Measurements from ENCODE around the gene STOX2.

DNA sequence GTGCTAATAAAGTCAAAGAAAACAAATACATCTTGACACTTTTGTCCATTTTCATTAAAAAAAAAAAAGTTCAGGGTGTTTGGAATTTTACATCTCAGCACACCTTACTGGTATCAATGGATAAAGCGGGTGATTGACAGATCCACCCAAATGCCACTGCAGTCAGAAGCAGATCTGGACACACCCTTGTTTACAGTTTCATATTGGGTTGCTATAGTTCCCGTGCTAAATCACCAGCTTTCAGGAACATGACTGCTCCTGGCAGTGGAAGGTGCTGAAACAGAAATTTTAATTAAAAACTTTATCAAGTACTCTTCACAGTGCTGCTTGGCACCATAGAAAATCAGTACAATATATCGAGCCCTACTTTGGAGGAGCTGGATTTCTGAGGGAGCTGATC, 116.3 kb downstream of the STOX2 start:
- TF ChIP-seq, protein P1, sequence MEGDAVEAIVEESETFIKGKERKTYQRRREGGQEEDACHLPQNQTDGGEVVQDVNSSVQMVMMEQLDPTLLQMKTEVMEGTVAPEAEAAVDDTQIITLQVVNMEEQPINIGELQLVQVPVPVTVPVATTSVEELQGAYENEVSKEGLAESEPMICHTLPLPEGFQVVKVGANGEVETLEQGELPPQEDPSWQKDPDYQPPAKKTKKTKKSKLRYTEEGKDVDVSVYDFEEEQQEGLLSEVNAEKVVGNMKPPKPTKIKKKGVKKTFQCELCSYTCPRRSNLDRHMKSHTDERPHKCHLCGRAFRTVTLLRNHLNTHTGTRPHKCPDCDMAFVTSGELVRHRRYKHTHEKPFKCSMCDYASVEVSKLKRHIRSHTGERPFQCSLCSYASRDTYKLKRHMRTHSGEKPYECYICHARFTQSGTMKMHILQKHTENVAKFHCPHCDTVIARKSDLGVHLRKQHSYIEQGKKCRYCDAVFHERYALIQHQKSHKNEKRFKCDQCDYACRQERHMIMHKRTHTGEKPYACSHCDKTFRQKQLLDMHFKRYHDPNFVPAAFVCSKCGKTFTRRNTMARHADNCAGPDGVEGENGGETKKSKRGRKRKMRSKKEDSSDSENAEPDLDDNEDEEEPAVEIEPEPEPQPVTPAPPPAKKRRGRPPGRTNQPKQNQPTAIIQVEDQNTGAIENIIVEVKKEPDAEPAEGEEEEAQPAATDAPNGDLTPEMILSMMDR (IDR thresholded peaks at IDR 0.05; ENCODE audit: control extremely low read depth in 1 of 3, insufficient read depth in 1 of 3, low read depth in 1 of 3, low read length in 3 of 3): no peak
- TF ChIP-seq POLR2AphosphoS5 (IDR thresholded peaks at IDR 0.05; ENCODE audit: low read depth, low read length) (no peak), TEAD4 (IDR thresholded peaks at IDR 0.05; ENCODE audit: low read depth, low read length) (no peak), FOSL1 (IDR thresholded peaks at IDR 0.05; ENCODE audit: insufficient read depth, low read depth, low read length) (no peak), POLR2A (IDR thresholded peaks at IDR 0.05; ENCODE audit: control extremely low read depth in 1 of 2, low read depth in 2 of 2, low read length in 2 of 2) (no peak)
